Breast epithelium (tissue), 4 donors: ENCODE data around the gene FAM20C. TPM values are rescaled to one million over a fixed set of nuclear protein-coding genes. Genes with fewer than 3 reads are reported as not detected.

ENCODE experiments used
- DNase-seq, 2 donors: peaks; one replicate each; pipeline ENCODE4 v3.0.0-alpha.2; 2019; ENCODE audit warnings: low spot score in 2 of 2
- H3K27ac ChIP-seq, 2 donors: fragments of 200-600 bp; sonication (generic) in 1 of 2; one replicate each; pipeline ENCODE4 v1.5.1; 2016 to 2019; ENCODE audit warnings: mild to moderate bottlenecking in 1 of 2
- H3K27me3 ChIP-seq, 2 donors: fragments of 200-600 bp; sonication (generic) in 1 of 2; one replicate each; pipeline versions ENCODE4 v1.5.1 to v1.6.0; 2017 to 2019; ENCODE audit warnings: control low read depth in 1 of 2, mild to moderate bottlenecking in 1 of 2
- H3K36me3 ChIP-seq: fragments of 200-600 bp; one replicate; pipeline ENCODE4 v1.5.1; 2019
- H3K4me1 ChIP-seq, 2 donors: fragments of 200-600 bp; sonication (generic); one replicate each; pipeline ENCODE4 v1.5.1; 2016 to 2019; ENCODE audit warnings: control low read depth in 1 of 2
- H3K4me3 ChIP-seq, 3 donors: fragments of 200-600 bp; sonication (generic); 1 replicate in 2 of 3; 2 replicates in 1 of 3; pipeline ENCODE4 v1.5.1; 2016 to 2019; ENCODE audit warnings: mild to moderate bottlenecking in 3 of 3, moderate library complexity in 2 of 3
- H3K9me3 ChIP-seq, 2 donors: fragments of 200-600 bp; sonication (generic) in 1 of 2; one replicate each; pipeline ENCODE4 v1.5.1; 2016 to 2019; ENCODE audit warnings: control low read depth in 1 of 2
- POLR2A ChIP-seq: fragments of 450-650 bp; IDR thresholded peaks from one replicate; pipeline ENCODE4 v1.6.1; 2016; ENCODE audit warnings: antibody characterized with exemption, mild to moderate bottlenecking, moderate library complexity
- POLR2AphosphoS5 ChIP-seq, 3 donors: sonication (generic); formaldehyde crosslinking; IDR thresholded peaks; one replicate each; pipeline ENCODE4 v1.6.1; 2017; ENCODE audit warnings: antibody characterized with exemption in 3 of 3
- intact Hi-C: fragments of 100-400 bp; cut with DNase I; formaldehyde crosslinking; loops from one replicate; pipeline ENCODE4 v1.15.1; 2023; ENCODE audit warnings: low total_unique reads
- total RNA-seq, 3 donors: library from RNA; depleted of rRNA; stranded (reverse); fragments of >200 nt; gene quantifications; one replicate each; pipeline ENCODE4 v1.1.0, GENCODE V29; 2016
- TF ChIP-seq, protein P1 (sequence below), 3 donors: fragments of 450-650 bp; IDR thresholded peaks; one replicate each; pipeline ENCODE4 v1.5.1; 2016 to 2017; ENCODE audit warnings: antibody characterized with exemption in 3 of 3, mild to moderate bottlenecking in 3 of 3, moderate library complexity in 3 of 3

The FAM20C gene
- total RNA-seq, 3 donors from 2014 or later: 30.7 to 73.7 (median 71.0) TPM

GRCh38 chr7:152702-153391 lies 39.5 kb upstream of the FAM20C start:
- no peaks in the 10 kb centered on the region for H3K4me1 ChIP-seq
- intact Hi-C loops: no loop called here
- TF ChIP-seq POLR2AphosphoS5 (IDR thresholded peaks at IDR 0.05) (no peak), POLR2A (no peak)
- TF ChIP-seq, protein P1, sequence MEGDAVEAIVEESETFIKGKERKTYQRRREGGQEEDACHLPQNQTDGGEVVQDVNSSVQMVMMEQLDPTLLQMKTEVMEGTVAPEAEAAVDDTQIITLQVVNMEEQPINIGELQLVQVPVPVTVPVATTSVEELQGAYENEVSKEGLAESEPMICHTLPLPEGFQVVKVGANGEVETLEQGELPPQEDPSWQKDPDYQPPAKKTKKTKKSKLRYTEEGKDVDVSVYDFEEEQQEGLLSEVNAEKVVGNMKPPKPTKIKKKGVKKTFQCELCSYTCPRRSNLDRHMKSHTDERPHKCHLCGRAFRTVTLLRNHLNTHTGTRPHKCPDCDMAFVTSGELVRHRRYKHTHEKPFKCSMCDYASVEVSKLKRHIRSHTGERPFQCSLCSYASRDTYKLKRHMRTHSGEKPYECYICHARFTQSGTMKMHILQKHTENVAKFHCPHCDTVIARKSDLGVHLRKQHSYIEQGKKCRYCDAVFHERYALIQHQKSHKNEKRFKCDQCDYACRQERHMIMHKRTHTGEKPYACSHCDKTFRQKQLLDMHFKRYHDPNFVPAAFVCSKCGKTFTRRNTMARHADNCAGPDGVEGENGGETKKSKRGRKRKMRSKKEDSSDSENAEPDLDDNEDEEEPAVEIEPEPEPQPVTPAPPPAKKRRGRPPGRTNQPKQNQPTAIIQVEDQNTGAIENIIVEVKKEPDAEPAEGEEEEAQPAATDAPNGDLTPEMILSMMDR (IDR thresholded peaks at IDR 0.05): no peak
- H3K4me3 ChIP-seq: no peak overlapping the region
- no peaks in the 10 kb centered on the region for H3K36me3 ChIP-seq
- no peak for DNase-seq
- H3K9me3 ChIP-seq: no peaks in the 10 kb centered on the region
- H3K27me3 ChIP-seq: no peaks in the 10 kb centered on the region
- no peak overlapping the region for H3K27ac ChIP-seq

DNA sequence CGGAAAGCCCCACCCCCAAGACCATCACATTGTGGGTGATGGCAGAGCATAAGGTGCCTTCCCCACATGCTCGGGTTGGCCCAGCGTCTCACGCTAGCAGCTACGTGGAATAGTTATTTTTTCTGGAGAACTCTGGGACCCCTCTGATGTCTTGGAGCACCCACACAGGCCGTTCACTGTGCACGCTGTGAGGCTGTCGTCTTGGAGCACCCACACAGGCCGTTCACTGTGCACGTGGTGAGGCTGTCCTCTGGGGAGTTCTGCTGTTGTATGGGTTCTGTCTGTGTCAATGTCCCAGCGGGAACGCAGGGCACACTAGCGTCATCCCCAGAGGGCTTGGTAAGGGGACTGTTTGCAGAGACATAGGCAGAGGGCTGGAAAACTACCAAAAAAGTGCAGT lies 38.8 kb upstream of the FAM20C start:
- H3K9me3 ChIP-seq: no peaks in the 10 kb centered on the region
- H3K27ac ChIP-seq: no peak overlapping the region
- no peaks in the 10 kb centered on the region for H3K27me3 ChIP-seq
- intact Hi-C loops: no loop called here
- H3K4me1 ChIP-seq: no peaks in the 10 kb centered on the region
- H3K4me3 ChIP-seq: no peak overlapping the region
- TF ChIP-seq POLR2AphosphoS5 (IDR thresholded peaks at IDR 0.05) (no peak), POLR2A (no peak)
- TF ChIP-seq, protein P1 (IDR thresholded peaks at IDR 0.05): no peak
- no peak for DNase-seq
- no peaks in the 10 kb centered on the region for H3K36me3 ChIP-seq

- H3K27me3 ChIP-seq: no peaks in the 10 kb centered on the region
- H3K36me3 ChIP-seq: no peaks in the 10 kb centered on the region
- DNase-seq: no peak
- TF ChIP-seq POLR2AphosphoS5 (IDR thresholded peaks at IDR 0.05) (no peak), POLR2A (no peak)
- TF ChIP-seq, protein P1 (IDR thresholded peaks at IDR 0.05): no peak
- no peak overlapping the region for H3K4me3 ChIP-seq
- H3K27ac ChIP-seq: no peak overlapping the region
- H3K4me1 ChIP-seq: no peaks in the 10 kb centered on the region
- intact Hi-C loops: no loop called here
- no peaks in the 10 kb centered on the region for H3K9me3 ChIP-seq
Observed at GRCh38 chr7:154096-154799, 38.1 kb upstream of the FAM20C start.

GRCh38 chr7:155469-155900 lies 36.9 kb upstream of the FAM20C start:
- Histone ChIP-seq H3K27ac (no peak overlapping the region), H3K27me3 (no peaks in the 10 kb centered on the region), H3K4me1 (no peaks in the 10 kb centered on the region), H3K9me3 (no peaks in the 10 kb centered on the region), H3K36me3 (no peaks in the 10 kb centered on the region), H3K4me3 (no peak overlapping the region)
- DNase-seq: no peak
- intact Hi-C loops: no loop called here
- TF ChIP-seq POLR2A (no peak), POLR2AphosphoS5 (IDR thresholded peaks at IDR 0.05) (no peak)
- TF ChIP-seq, protein P1 (IDR thresholded peaks at IDR 0.05): no peak
